H1 (cell line): Measurements from ENCODE around the gene SMAD7. TPM values are rescaled to one million over a fixed set of nuclear protein-coding genes. Genes with fewer than 3 reads are reported as not detected.

ENCODE experiments used
- CTCF ChIA-PET: fragments of 300-600 bp; sonication (Branson Sonifier 250); formaldehyde crosslinking; loops from one replicate; lab custom pipeline; 2021; ENCODE audit not compliant: partially characterized antibody; lab: Charles Lee
- POLR2A ChIA-PET: fragments of 300-600 bp; sonication (Branson Sonifier 250); formaldehyde crosslinking; loops from one replicate; lab custom pipeline; 2021; ENCODE audit warnings: inconsistent platforms; ENCODE audit not compliant: partially characterized antibody; lab: Charles Lee
- DNase-seq, 2 experiments: peaks; one replicate each; pipeline versions ENCODE4 v3.0.0 to v3.0.0-alpha.2; 2010 to 2022; ENCODE audit warnings: low spot score in 2 of 2, low read depth in 1 of 2, mixed read lengths in 1 of 2
- FAIRE-seq: peaks from 2 replicates; lab custom pipeline; 2011; peaks lifted over from hg19 to GRCh38; lab: Jason Lieb, UNC
- H2AFZ ChIP-seq: 2 replicates; pipeline ENCODE4 v1.8.1; 2012; ENCODE audit warnings: low read length, inconsistent platforms
- H2AK5ac ChIP-seq: 2 replicates; pipeline ENCODE4 v1.6.1; 2013; ENCODE audit warnings: low read depth, low read length
- H2BK120ac ChIP-seq: replicated peaks from 2 replicates; pipeline ENCODE3; 2013; ENCODE audit warnings: low read depth, low read length, inconsistent platforms
- H2BK12ac ChIP-seq: 2 replicates; pipeline ENCODE4 v1.6.1; 2013; ENCODE audit warnings: low read depth, low read length
- H2BK15ac ChIP-seq: 2 replicates; pipeline ENCODE4 v1.6.1; 2013; ENCODE audit warnings: low read length
- H2BK20ac ChIP-seq: 2 replicates; pipeline ENCODE4 v1.6.1; 2013; ENCODE audit warnings: low read length
- H2BK5ac ChIP-seq: 2 replicates; pipeline ENCODE4 v1.6.1; 2013; ENCODE audit warnings: low read depth, low read length
- H3K14ac ChIP-seq: 2 replicates; pipeline ENCODE4 v1.6.1; 2013; ENCODE audit warnings: inconsistent platforms; ENCODE audit not compliant: insufficient read length
- H3K18ac ChIP-seq: 2 replicates; pipeline ENCODE4 v1.6.1; 2013; ENCODE audit warnings: low read length; ENCODE audit errors: extremely low read depth
- H3K23ac ChIP-seq: 2 replicates; pipeline ENCODE4 v1.6.1; 2013; ENCODE audit warnings: inconsistent platforms; ENCODE audit not compliant: insufficient read length
- H3K23me2 ChIP-seq: 2 replicates; pipeline ENCODE4 v1.6.1; 2013; ENCODE audit warnings: low read depth, low read length
- H3K27ac ChIP-seq: 2 replicates; pipeline ENCODE4 v1.6.1; 2011; ENCODE audit warnings: low read depth, low read length, inconsistent platforms
- H3K27me3 ChIP-seq, 4 experiments: replicated peaks in 1 of 4; 1 replicate in 1 of 4; 2 replicates in 3 of 4; pipeline versions ENCODE4 v1.6.1 to v1.8.1; 2011 to 2013; ENCODE audit warnings: low read length in 3 of 4, mild to moderate bottlenecking in 3 of 4, inconsistent platforms in 2 of 4, mixed read lengths in 2 of 4, moderate library complexity in 1 of 4; ENCODE audit not compliant: control insufficient read depth in 3 of 4, insufficient read depth in 3 of 4; ENCODE audit errors: extremely low read depth in 1 of 4
- H3K36me3 ChIP-seq, 4 experiments: 2 replicates each; pipeline versions ENCODE4 v1.6.1 to v1.8.1; 2011 to 2013; ENCODE audit warnings: mild to moderate bottlenecking in 4 of 4, low read length in 3 of 4, moderate library complexity in 2 of 4, control low read depth in 1 of 4, inconsistent platforms in 1 of 4; ENCODE audit not compliant: insufficient read depth in 4 of 4, control insufficient read depth in 2 of 4
- H3K4ac ChIP-seq: replicated peaks from 2 replicates; pipeline ENCODE3; 2013; ENCODE audit warnings: low read length, low read depth, mixed read lengths, inconsistent platforms; ENCODE audit not compliant: insufficient read length
- H3K4me1 ChIP-seq, 4 experiments: replicated peaks in 1 of 4; 1 replicate in 1 of 4; 2 replicates in 3 of 4; pipeline versions ENCODE4 v1.6.1 to v1.8.1; 2011 to 2013; ENCODE audit warnings: low read length in 3 of 4, inconsistent platforms in 2 of 4, mixed read lengths in 1 of 4; ENCODE audit not compliant: insufficient read depth in 4 of 4, control insufficient read depth in 3 of 4
- H3K4me2 ChIP-seq, 2 experiments: 2 replicates each; pipeline versions ENCODE4 v1.6.1 to v1.8.1; 2011 to 2013; ENCODE audit warnings: low read depth in 2 of 2, low read length in 2 of 2, control low read depth in 1 of 2, inconsistent platforms in 1 of 2, mild to moderate bottlenecking in 1 of 2; ENCODE audit not compliant: insufficient read depth in 1 of 2
- H3K4me3 ChIP-seq, 4 experiments: fragments of 200-600, 300-600 bp in 1 of 4; sonication (generic), shearing (Covaris generic), sonication (Bioruptor Twin) in 1 of 4; 2 replicates each; pipeline versions ENCODE4 v1.5.1 to v1.8.1; 2011 to 2016; ENCODE audit warnings: low read length in 4 of 4, low read depth in 3 of 4, control low read depth in 2 of 4, inconsistent platforms in 2 of 4, mild to moderate bottlenecking in 2 of 4, mixed read lengths in 1 of 4, moderate library complexity in 1 of 4; ENCODE audit not compliant: insufficient read depth in 2 of 4; ENCODE audit errors: extremely low read depth in 1 of 4
- H3K56ac ChIP-seq: replicated peaks from 2 replicates; pipeline ENCODE3; 2013; ENCODE audit warnings: low read depth, mild to moderate bottlenecking, mixed read lengths, low read length, inconsistent platforms; ENCODE audit not compliant: insufficient read length
- H3K79me1 ChIP-seq: 2 replicates; pipeline ENCODE4 v1.6.1; 2013; ENCODE audit warnings: low read depth, low read length, control low read depth
- H3K79me2 ChIP-seq, 2 experiments: 2 replicates each; pipeline versions ENCODE4 v1.6.1 to v1.8.1; 2012 to 2013; ENCODE audit warnings: low read length in 2 of 2, mild to moderate bottlenecking in 2 of 2, inconsistent platforms in 1 of 2; ENCODE audit not compliant: insufficient read depth in 2 of 2, control insufficient read depth in 1 of 2
- H3K9ac ChIP-seq, 4 experiments: replicated peaks in 1 of 4; 1 replicate in 1 of 4; 2 replicates in 3 of 4; pipeline versions ENCODE4 v1.6.1 to v1.8.1; 2011 to 2013; ENCODE audit warnings: low read depth in 3 of 4, low read length in 3 of 4, control low read depth in 2 of 4, mild to moderate bottlenecking in 2 of 4, moderate library complexity in 2 of 4, inconsistent platforms in 1 of 4; ENCODE audit errors: extremely low read depth in 1 of 4
- H3K9me3 ChIP-seq, 2 experiments: 2 replicates each; pipeline versions ENCODE4 v1.6.1 to v1.8.1; 2012 to 2013; ENCODE audit warnings: mild to moderate bottlenecking in 2 of 2, moderate library complexity in 2 of 2, control low read depth in 1 of 2, inconsistent platforms in 1 of 2, low read depth in 1 of 2, low read length in 1 of 2, mixed read lengths in 1 of 2; ENCODE audit not compliant: insufficient read depth in 2 of 2
- H4K20me1 ChIP-seq, 2 experiments: replicated peaks in 1 of 2; 2 replicates each; pipeline versions ENCODE3 to v1.8.1; 2011 to 2013; ENCODE audit warnings: inconsistent platforms in 2 of 2, low read length in 2 of 2, mild to moderate bottlenecking in 1 of 2; ENCODE audit not compliant: insufficient read depth in 2 of 2, control insufficient read depth in 1 of 2
- H4K5ac ChIP-seq: 2 replicates; pipeline ENCODE4 v1.6.1; 2013; ENCODE audit warnings: low read length, low read depth, mixed read lengths, inconsistent platforms; ENCODE audit not compliant: insufficient read length
- H4K8ac ChIP-seq: 2 replicates; pipeline ENCODE4 v1.8.0; 2013; ENCODE audit warnings: mild to moderate bottlenecking, moderate library complexity, low read length, inconsistent platforms; ENCODE audit not compliant: insufficient read depth; ENCODE audit errors: extremely low read depth
- H4K91ac ChIP-seq: replicated peaks from 2 replicates; pipeline ENCODE3; 2013; ENCODE audit warnings: low read length, mixed read lengths, inconsistent platforms; ENCODE audit not compliant: insufficient read length
- ASH2L ChIP-seq: fragments of 200-600, 300-600 bp; sonication (generic); IDR thresholded peaks from one replicate; pipeline ENCODE4 v1.7.1; 2017; ENCODE audit warnings: low read length
- CHD2 ChIP-seq: IDR thresholded peaks from 2 replicates; pipeline ENCODE4 v1.6.1; 2012; ENCODE audit warnings: low read length, improper control_type of control experiment
- CREB1 ChIP-seq: IDR thresholded peaks from 2 replicates; pipeline ENCODE4 v1.6.1; 2012; ENCODE audit warnings: inconsistent platforms
- EGR1 ChIP-seq: IDR thresholded peaks from 2 replicates; pipeline ENCODE4 v1.6.1; 2011; ENCODE audit warnings: low read depth, low read length, borderline replicate concordance
- EP300 ChIP-seq, 2 experiments: IDR thresholded peaks; 1 replicate in 1 of 2; 2 replicates in 1 of 2; pipeline ENCODE4 v1.6.1; 2011 to 2012; ENCODE audit warnings: low read depth in 2 of 2, low read length in 2 of 2, mild to moderate bottlenecking in 2 of 2, borderline replicate concordance in 1 of 2, inconsistent platforms in 1 of 2, moderate library complexity in 1 of 2
- EZH2 ChIP-seq: fragments of 200-600 bp; sonication (generic); IDR thresholded peaks from 2 replicates; pipeline ENCODE4 v1.7.1; 2012; ENCODE audit warnings: low read depth, mild to moderate bottlenecking, moderate library complexity, low read length, inconsistent platforms; ENCODE audit not compliant: severe bottlenecking
- KDM1A ChIP-seq: fragments of 200-600, 300-600 bp; sonication (generic); IDR thresholded peaks from 2 replicates; pipeline ENCODE4 v1.7.1; 2016; ENCODE audit warnings: mild to moderate bottlenecking, low read length, borderline replicate concordance
- SAP30 ChIP-seq: fragments of 300-600 bp; sonication (generic); IDR thresholded peaks from 2 replicates; pipeline ENCODE4 v1.7.1; 2012; ENCODE audit warnings: low read length, moderate library complexity, mild to moderate bottlenecking, inconsistent platforms; ENCODE audit not compliant: insufficient read depth, insufficient replicate concordance
- SIX5 ChIP-seq: IDR thresholded peaks from 2 replicates; pipeline ENCODE4 v1.6.1; 2011; ENCODE audit warnings: mild to moderate bottlenecking, low read depth, low read length
- TEAD4 ChIP-seq: IDR thresholded peaks from 2 replicates; pipeline ENCODE4 v1.6.1; 2012; ENCODE audit warnings: low read depth, low read length, inconsistent platforms, mixed read lengths
- WGBS, 2 experiments: shearing (Covaris generic) in 1 of 2; methylation state at CpG; one replicate each; pipeline versions ENCODE4 v1.1.6 to v1.1.7; 2013 to 2015; ENCODE audit warnings: low lambda C conversion rate in 2 of 2, mixed read lengths in 2 of 2, inconsistent platforms in 1 of 2, low coverage in 1 of 2, missing lambda C conversion rate in 1 of 2; ENCODE audit not compliant: insufficient replicate concordance in 2 of 2, insufficient coverage in 1 of 2, insufficient read length in 1 of 2; ENCODE audit errors: extremely low coverage in 1 of 2, missing lambda C conversion rate in 1 of 2; 5-methylcytosine and 5-hydroxymethylcytosine counted together
- polyA plus RNA-seq, 7 experiments: library from polyadenylated mRNA; depleted of rRNA in 3 of 7; stranded (reverse) in 5 of 7; unstranded in 2 of 7; fragments of >200 nt in 5 of 7; fragments of 200-250 nt in 2 of 7; gene quantifications; 1 replicate in 5 of 7; 2 replicates in 1 of 7; 4 replicates in 1 of 7; pipeline versions ENCODE4 v1.2.1 to v1.2.3, GENCODE V29; 2011 to 2013; ENCODE audit warnings: missing spikeins in 2 of 7, mixed read lengths in 2 of 7
- total RNA-seq: library from RNA; stranded (reverse); fragmentation: NEBNext Ultra II Directional; extraction: Animal tissue kit (Norgen Biotek cat#: 25700); gene quantifications from 2 replicates; pipeline ENCODE4 v1.2.1, GENCODE V29; 2021

The SMAD7 gene
- total and polyA plus RNA-seq, 2 of the 8 experiments (the other 6 are each of a cell fraction or from before 2014, with no cell fraction given): 6.5 to 15.5 TPM

DNA sequence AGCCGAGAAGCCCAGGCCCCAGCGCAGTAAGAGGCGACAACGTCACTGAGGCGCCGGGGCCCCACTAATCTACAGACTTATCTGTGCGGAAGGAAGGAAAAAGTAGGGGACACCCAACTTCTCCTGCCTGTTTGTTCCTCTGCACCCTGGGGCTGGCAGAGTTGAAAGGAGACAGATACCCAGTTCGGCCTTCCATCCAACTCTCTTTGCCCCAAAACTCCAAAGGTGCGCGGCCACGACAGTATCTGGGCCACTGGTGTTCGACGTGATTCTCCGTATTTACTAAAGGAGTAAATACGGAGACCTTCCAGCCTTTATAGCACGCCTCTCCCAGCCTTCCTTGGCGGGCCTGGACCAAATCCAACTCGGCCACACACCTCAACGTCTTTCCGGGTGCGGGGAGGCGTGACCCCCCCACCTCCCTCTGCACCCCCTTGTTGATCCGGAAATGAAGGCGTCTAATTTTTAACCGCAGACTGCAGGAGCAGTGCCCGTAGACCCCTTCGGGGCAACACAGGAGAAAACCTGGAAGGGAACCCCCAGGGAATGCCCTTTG, 1.6 kb downstream of the SMAD7 start:
- H4K20me1 ChIP-seq: peaks cover 19 to 29% of the 10 kb centered on the region in 2 experiments
- H3K18ac ChIP-seq: peak overlapping the region; percentile 44
- peaks cover 21% of the 10 kb centered on the region; the same call in 1 of the 2 replicates for H3K23me2 ChIP-seq
- DNase-seq: no peak
- no peak overlapping the region for H2BK5ac ChIP-seq
- no peak overlapping the region for H3K4ac ChIP-seq
- H2BK12ac ChIP-seq: 0 out of 2 replicates have a peak overlapping the region, but pooled peaks have one; percentile 27
- H3K9ac ChIP-seq: peak overlapping the region in 2 of 4 experiments; percentile 1 to 6; a peak in 1 of 7 replicates
- H2BK120ac ChIP-seq: no peak overlapping the region
- no peak overlapping the region for H2BK15ac ChIP-seq
- no peak overlapping the region for H2AFZ ChIP-seq
- no peaks in the 10 kb centered on the region for H3K36me3 ChIP-seq
- no peaks in the 10 kb centered on the region for H3K9me3 ChIP-seq
- H2BK20ac ChIP-seq: no peak overlapping the region
- no peak overlapping the region for H2AK5ac ChIP-seq
- TF ChIP-seq CHD2 (no peak), EP300 (IDR thresholded peaks at IDR 0.05; ENCODE audit: borderline replicate concordance in 1 of 2, low read depth in 2 of 2, low read length in 2 of 2) (no peak), ASH2L (peak; percentile 21), TEAD4 (no peak), SIX5 (no peak), CREB1 (peak; percentile 33), EGR1 (no peak), KDM1A (no peak), EZH2 (peak; percentile 43), SAP30 (peak; percentile 13)
- TF ChIP-seq, all 59 proteins: peak for 4
- H3K23ac ChIP-seq: no peak overlapping the region
- POLR2A ChIA-PET: interaction anchor here (0.9 to 2.9 kb wide), 6 partner anchors 9 to 72 kb away, joined by 3 to 9 read pairs (median 4); no protein-coding TSS in a partner anchor
- peak overlapping the region; percentile 80 to 83 for H3K4me2 ChIP-seq
- no peaks in the 10 kb centered on the region for H3K79me1 ChIP-seq
- no peak overlapping the region for H4K8ac ChIP-seq
- WGBS, 2 experiments: 2% methylated on average over 27 of the region's 27 CpGs; no CpG with 5 or more reads in 1 of the 2 experiments
- peak overlapping the region; percentile 67 to 81 (median 71) for H3K4me3 ChIP-seq
- no peak overlapping the region for H3K56ac ChIP-seq
- no peak for FAIRE-seq
- CTCF ChIA-PET: interaction anchor here (1.0 to 1.6 kb wide), 2 partner anchors 20 to 92 kb away, joined by 3 read pairs; no protein-coding TSS in a partner anchor
- no peak overlapping the region for H4K5ac ChIP-seq
- no peak overlapping the region for H3K14ac ChIP-seq
- peaks cover 45 to 58% of the 10 kb centered on the region in 2 experiments for H3K79me2 ChIP-seq
- peak overlapping the region; percentile 75 for H4K91ac ChIP-seq
- peaks cover 0 to 39% (median 21%) of the 10 kb centered on the region in 4 experiments; a peak in 5 of 7 replicates for H3K27me3 ChIP-seq
- H3K27ac ChIP-seq: no peak overlapping the region
- H3K4me1 ChIP-seq: peaks cover 0 to 14% (median 10%) of the 10 kb centered on the region in 4 experiments; a peak in 6 of 7 replicates
